ENCODE measurements around the gene FLT1. TPM values are rescaled to one million over a fixed set of nuclear protein-coding genes. Genes with fewer than 3 reads are reported as not detected.

The FLT1 gene, protein sequence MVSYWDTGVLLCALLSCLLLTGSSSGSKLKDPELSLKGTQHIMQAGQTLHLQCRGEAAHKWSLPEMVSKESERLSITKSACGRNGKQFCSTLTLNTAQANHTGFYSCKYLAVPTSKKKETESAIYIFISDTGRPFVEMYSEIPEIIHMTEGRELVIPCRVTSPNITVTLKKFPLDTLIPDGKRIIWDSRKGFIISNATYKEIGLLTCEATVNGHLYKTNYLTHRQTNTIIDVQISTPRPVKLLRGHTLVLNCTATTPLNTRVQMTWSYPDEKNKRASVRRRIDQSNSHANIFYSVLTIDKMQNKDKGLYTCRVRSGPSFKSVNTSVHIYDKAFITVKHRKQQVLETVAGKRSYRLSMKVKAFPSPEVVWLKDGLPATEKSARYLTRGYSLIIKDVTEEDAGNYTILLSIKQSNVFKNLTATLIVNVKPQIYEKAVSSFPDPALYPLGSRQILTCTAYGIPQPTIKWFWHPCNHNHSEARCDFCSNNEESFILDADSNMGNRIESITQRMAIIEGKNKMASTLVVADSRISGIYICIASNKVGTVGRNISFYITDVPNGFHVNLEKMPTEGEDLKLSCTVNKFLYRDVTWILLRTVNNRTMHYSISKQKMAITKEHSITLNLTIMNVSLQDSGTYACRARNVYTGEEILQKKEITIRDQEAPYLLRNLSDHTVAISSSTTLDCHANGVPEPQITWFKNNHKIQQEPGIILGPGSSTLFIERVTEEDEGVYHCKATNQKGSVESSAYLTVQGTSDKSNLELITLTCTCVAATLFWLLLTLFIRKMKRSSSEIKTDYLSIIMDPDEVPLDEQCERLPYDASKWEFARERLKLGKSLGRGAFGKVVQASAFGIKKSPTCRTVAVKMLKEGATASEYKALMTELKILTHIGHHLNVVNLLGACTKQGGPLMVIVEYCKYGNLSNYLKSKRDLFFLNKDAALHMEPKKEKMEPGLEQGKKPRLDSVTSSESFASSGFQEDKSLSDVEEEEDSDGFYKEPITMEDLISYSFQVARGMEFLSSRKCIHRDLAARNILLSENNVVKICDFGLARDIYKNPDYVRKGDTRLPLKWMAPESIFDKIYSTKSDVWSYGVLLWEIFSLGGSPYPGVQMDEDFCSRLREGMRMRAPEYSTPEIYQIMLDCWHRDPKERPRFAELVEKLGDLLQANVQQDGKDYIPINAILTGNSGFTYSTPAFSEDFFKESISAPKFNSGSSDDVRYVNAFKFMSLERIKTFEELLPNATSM (N-terminal part only)
- total RNA-seq (2014; rRNA removed; shearing (Covaris generic)): not detected in 2 replicates

DNA sequence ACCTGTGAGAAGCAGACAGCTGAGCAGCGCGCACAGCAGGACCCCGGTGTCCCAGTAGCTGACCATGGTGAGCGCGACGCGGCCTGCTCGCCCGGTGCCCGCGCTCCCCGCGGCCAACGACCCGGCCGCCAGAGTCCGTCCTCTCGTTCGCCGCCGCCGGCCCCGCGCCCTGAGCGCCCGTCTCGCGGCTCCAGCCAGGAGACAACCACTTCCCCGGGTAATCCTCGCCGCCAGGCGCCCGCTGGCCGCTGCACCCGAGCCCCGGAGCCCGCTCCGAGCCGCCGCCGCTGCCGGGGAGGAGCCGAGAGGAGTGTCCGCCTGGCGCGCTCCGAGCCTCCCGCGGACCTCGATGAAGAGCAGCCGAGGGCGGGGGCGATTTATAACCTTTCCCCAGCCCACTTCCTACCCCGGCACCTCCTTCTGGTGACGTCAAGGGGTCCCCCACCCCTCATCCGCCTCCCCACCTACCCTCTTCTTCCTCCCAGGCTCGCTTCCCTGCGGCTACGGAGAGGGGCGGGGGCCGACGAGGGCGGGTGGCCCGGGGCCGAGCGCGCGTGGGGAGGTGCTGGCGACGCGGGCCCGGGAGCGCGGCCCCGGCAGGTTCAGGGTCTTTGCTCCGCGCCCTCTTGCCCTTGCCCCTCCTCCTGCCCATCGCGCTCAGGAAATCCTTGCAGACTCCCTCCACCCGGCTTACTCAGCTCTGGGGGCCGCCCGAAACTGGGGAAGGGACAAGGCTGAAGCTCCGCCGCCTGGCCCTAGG is at the start of gene FLT1:
FLT1 (minus strand) TSS at position 351 of the 760 bp plus-strand sequence; CDS start at position 66, 285 bp downstream.
- DNase-seq (ENCODE audit: low spot score): no peak

DNA sequence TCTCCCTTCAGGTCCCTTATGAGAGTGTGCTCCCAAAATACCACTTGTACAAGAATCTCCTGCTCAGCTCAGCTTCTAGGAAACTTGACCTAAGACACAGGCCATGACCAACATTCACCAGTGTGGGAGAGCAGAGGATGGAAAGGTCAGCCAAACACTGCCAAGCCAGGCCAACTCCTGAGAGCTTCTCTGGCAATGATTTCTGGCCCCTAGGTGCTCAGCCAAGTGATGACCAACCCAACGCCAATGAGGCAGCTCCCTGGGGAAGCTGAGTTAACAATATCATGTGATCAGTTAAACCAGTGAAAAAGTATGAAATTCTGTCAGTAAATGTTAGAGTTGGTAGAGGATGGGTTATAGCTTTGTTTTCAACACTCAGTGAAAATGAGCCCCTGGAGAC is 49.1 kb upstream of the FLT1 start:
- DNase-seq (ENCODE audit: low spot score): no peak

DNA sequence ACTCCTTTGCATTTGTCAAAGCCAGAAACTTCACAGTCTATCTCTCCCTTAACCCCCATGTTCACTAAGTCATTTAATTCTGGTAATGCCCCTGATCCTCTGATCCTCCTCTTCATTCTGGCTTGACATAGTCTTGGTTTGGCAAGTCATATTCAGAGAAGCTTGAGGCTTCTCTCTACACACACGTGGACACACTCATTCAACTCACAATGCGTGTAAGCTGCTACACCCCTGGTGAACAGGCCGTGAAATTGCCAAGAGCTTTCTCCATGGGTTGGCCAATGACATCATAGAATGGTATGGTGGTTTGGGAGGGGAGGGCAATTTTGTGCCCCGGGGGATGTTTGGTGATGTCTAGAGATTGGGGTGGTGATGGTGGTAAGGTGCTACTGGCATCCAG is 47.9 kb upstream of the FLT1 start:
- no peak for DNase-seq (ENCODE audit: low spot score)

DNA sequence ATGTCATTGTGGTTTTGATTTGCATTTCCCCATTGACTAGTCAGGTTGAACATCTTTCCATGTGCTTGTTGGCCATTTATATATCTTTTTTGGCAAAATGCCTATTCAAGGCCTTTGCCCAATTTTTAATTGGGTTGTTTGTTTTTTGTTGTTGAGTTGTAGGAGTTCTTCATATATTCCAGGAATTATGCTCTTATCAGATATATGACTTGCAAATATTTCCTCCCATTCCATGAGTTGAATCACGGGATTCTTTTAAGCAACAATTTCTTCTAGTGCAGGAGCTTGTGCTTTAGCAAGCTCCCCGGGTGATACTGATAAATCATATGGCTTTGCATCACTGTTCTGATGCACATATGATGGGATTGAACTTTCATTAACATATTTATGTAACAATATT is 47.0 kb upstream of the FLT1 start:
- no peak for DNase-seq (ENCODE audit: low spot score)

DNA sequence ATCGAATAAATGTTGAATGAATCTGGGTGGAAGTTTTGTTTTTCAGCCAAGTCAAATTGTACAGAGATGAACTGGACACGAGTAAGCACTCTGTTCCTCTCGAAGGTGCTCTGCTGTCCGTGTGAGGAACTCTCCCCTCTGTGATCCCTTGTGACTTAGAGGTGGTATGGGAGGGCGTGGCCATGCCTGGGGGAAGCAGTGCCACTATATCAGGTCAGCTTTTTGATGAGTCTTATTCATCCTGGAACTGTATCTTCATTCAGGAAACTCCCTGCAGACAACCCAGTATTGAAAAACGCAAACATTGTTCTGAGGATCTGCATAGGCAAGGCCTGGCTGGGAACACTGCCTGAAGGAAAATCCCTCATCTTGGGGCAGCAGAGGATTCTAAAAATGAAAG is 45.7 kb upstream of the FLT1 start:
- DNase-seq (ENCODE audit: low spot score): no peak

DNA sequence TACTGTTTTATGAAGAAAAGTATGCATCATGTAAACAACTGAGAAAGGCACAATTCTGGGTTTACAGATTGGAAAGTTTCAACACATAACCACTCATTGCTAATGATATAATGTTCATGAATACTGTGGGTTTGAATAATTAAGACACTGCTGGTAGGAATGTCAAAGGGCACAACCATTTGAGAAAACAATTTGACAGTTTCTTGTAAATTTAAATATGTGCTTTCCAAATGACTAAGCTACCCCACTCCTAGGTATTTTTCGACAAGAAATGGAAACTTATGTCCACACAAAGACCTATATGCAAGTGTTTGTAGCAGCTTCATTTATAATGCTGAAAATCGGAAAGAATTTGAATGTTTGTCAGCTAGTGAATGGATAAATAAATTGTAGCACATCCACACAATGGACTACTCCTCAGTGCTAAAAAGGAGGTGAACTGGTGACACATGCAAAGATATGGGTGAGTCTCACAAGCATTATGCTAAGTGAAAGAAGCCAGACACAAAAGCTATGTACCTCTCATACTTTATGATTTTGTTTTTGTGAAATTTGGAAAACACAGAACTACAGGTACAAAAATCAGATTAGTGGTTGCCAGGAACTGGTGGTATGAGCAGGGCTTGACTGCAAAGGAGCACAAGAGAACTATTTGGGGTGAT is 44.8 kb upstream of the FLT1 start:
- DNase-seq (ENCODE audit: low spot score): no peak

DNA sequence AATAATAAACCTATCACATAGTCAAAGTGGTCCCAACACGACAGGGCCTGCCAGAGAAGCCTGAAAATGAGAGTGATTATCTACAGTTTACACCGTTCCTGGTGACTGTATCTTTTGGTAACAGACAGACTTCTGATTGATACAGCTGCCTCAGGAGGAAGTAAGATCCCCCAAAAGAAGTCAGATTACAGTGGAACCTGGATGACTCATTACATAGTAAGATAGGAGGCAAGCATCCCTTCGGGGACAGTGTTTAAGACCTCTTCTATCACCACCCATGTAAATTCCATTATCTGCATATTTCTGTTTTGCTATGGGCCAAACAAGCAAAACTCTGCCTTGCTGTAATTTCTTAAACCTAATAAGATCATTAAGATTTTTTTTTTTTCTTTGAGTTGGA is 44.0 kb upstream of the FLT1 start:
- no peak for DNase-seq (ENCODE audit: low spot score)

DNA sequence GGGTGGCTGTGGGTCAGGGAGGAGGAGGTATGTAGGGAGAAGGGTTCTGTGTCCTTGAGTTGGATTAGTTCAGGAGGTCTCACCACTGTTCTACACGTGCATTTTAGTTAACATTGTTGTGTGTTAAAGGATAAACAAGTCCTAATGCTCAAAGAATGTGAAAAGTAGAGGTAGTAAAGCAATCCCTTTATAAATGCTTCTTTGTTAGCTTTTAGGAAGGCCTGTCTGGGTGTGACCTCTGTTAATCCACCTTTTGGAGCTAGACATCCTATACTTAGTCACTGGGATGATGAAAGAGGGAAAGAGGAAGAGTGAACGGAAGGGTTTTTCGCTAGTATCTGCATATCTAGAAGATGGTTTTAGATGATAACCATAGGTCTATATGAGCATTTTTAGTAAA is 42.2 kb upstream of the FLT1 start:
- no peak for DNase-seq (ENCODE audit: low spot score)

DNA sequence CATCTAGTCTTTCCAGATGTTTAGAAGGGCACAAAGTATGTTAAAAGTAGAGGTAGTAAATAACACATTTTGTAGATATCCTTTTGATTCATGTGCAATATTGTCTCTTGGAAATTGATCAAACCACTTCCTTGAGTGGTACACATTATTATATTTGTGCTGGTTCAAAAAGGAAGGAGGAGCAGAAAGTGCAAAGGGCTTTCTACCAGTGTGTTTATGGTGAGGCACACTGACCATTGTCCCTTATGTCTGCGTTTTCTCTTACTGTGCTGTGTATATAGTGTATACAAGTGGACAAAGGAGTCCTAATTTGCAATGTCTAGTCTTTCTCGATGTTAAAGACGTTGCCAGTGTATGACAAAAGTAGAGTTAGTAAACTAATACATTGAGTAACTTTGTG is 41.4 kb upstream of the FLT1 start:
- no peak for DNase-seq (ENCODE audit: low spot score)

DNA sequence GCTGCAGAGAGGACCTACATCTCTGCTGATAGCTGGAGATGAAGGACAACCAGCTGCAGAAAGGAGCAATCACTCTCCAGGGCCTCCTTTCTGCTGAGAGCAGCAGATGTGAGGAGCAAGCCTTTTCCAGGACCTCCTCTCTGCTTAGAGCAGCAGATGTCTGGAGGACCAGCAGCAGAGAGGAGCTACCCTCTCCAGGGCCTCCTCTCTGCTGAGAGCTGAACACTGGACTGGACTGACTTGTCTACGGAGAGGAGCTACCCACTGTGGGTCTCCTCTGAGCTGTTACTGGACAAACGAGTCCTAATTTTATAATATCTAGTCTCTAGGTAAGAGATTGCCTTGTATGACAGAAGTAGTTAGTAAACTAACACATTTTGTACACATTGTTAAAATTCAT is 40.8 kb upstream of the FLT1 start:
- no peak for DNase-seq (ENCODE audit: low spot score)

DNA sequence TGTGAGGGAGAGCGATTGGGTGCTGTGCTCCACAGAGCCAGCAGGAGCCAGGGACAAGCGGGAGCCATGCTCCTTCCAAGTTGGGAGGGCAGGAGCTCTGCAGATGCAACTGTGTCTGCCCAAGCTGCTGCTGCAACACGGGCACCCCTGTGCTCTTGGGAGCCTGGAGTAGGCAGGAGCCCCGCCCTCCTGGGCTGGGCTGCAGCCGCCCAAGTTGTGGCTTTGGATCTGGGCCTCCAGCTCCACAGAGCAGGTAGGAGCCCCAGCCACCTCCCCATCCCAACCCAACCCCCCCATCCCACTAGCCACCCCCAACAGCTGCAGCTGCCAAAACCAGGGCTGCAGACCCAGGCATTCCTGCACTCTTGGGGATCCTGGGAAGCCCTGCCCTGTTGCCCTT is 39.9 kb upstream of the FLT1 start:
- DNase-seq (ENCODE audit: low spot score): no peak

DNA sequence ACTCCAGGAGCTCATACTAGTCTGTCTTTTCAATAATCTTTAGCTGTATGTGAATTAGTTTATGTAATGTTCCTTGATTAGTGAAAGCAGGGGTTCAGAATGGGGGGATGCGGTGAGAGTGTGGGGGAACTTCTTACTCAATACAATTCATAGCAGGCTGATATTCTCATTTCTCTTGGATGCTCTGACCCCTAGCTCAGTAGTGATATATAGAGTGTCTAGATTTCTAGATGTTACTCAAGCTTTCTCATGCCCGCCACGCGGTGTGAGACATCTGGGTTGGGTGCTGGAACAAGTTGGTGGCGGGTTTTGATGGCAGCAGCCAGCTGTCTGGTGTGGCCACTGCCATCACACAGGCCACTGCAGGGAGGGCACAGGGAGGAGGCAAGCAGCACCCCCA is 39.3 kb upstream of the FLT1 start:
- no peak for DNase-seq (ENCODE audit: low spot score)

DNA sequence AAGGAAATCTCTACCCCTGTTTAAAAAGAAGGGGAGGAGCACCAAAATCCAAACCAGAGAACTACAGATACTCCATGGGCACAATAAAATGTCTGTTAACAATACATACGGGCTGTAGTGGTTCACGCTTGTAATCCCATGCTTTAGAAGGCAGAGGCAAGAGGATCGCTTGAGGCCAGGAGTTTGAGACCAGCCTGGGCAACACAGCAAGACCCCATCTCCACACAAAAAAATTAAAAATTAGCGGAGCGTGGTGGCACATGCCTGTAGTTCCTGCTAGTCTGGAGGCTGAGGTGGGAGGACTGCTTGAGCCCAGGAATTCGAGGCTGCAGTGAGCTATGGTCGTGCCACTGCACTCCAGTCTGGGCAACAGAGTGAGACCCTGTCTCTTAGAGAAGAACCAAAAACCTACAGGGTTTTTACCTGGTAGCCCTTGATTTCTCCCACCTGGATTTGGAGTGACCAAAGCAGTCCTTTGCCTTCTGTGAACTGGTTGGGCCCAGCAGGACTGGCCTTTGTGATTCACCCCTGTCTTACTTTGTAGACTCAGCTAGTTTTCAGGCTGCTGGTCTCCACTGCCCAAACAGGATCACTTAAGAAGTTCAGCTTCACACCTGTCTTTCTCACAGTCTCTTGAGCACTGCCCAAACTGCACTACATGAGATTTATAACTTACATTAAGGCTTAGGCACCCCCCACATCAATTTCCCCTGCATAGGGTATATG is 38.7 kb upstream of the FLT1 start:
- no peak for DNase-seq (ENCODE audit: low spot score)

DNA sequence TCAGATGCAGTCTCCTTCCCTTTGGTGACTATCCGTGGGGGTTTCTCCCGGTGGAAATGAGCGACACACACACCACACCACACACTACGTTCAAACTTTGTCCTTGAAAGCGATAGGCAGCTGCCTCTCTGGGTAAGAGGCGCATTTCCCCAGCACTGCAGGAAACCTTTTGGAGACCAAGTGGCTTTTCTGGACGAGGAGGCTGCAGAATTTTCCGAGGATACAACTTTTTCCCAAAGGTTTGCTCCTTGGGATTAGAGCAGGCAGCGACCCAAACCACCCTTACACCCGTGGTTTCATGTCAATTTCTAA is 38.2 kb upstream of the FLT1 start:
- no peak for DNase-seq (ENCODE audit: low spot score)

DNA sequence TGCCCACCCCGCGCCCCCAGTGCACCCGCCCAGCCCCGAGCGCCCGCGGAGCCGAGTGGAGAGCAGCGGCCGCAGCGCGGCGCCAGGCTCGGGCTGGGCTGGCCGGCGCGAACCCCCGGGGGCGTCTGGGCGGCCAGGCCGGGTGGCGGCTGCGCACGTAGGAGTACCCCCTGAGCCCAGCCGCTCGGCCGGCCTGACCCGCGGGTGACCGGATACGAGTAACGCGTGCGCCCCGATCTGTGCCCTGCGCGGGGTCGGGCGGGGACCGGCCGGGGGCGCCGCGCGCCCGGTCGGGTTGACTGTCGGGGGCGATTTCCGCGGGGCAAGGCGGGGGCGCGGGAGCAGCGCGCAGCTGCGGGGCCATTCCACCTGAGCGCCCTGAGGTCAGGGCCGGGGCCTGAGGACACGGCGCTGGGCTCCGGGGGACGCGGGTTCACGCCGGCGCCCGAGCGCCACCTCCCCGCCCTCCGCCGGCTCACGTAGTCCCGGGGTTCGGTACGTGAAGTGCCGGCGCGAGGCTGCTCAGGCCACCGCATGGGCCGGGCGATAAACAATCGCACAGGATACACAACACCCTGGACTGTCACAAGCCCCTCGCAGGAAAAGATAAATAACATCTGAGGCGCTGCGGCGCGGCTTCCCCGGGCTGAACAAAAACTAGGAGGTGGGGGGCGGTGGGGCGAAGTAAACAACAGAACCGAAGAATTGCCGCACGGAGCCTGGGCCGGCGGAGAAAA is 37.6 kb upstream of the FLT1 start:
- no peak for DNase-seq (ENCODE audit: low spot score)

DNA sequence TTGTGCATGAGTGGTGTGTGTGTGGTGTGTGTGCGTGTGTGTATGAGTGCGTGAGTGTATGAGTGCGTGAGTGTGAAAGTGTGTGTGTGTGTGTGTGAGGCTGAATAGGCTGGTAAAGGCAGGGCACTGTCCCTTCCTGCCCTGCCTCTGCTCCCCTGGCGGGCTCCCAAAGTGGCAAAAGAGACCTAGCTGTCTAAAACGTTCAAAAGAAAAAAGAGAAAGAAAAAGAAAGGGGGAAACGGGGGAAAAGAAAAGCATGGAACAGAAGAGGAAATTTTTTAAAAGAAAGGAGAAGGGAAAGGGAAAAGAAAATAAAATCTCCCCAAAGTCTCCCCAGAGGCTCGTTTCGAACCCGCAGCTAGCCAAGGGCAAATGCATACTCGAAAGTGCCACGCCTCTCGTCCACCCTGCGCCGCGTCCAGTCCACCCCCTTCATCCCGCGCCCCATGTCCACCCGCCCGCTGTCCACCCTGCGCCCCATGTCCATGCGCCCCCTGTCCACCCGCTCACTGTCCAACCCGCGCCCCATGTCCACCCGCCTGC is 37.0 kb upstream of the FLT1 start:
- no peak for DNase-seq (ENCODE audit: low spot score)

DNA sequence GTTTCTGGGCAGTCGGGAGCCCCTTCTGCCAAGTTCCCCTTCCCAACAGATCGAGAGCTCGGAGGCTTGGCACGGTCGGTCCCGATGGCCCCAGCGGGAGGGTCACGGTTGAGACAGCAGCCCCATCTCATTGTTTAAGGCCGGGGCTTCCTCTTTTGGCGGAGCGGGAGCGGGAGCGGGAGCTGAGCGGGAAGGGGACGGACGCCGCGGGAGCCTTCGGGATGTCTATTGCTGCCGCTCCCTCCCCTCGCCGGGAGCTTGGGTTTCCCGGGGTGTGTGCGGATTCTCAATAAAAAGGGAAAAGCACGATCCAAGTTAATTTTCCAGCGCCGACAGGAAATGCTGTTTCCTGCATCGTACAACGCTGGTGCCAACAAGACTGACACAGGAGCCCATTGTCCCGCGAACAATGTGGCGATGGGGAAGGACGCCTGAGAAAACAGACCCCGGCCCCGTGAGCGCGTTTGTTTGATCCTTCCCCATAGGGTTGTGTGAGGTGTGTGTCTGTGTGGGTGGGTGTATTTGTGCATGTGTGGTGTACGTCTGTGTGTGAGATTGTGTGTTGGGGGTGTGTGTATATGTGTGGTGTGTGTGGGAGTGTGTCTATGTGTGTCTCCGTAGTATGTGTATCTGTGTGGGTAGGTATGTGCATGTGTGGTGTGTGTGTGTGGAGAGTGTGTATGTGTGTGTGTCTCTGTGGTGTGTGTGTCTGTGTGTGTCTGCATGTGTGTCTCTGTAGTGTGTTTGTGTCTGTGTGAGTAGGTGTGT is 36.3 kb upstream of the FLT1 start:
- DNase-seq (ENCODE audit: low spot score): no peak

DNA sequence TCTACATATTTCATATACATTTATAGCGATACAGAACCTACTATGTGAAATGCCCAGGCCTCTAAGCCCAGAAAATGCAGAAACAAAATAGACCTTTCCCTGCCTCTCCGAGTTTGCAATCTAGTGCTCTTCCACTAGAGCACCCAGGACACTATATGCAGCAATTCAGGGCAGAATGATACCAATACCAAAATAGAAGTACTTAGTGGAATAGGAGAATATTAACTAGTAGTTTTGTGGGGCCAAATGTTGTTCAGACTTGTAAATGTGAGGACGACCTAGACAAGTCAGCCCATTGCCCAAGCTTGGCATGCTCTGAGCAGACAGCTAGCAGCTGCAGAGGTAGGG is 35.8 kb upstream of the FLT1 start:
- peak; percentile 13 for DNase-seq (ENCODE audit: low spot score)

DNA sequence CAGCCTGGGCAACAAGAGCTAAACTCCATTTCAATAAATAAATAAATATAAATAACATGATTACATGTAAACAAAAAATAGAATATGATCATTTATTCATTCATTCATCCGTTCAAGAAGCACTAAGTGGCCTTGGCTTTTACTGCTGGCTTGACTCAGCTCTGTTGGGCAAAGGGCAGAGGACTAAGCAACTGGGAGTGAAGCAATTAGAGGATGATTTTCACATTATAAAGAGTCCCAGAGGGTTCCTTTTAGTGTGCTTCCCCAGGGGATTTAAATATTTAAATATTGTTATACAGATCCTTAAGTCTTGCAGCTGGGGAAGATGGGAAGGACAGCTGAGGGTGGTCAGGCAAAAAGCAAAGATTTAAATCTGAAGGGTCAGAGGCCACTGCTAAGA is 34.9 kb upstream of the FLT1 start:
- no peak for DNase-seq (ENCODE audit: low spot score)
